Thyroid gland (tissue), 4 donors: ENCODE results near the gene SETBP1. TPM values are rescaled to one million over a fixed set of nuclear protein-coding genes. Genes with fewer than 3 reads are reported as not detected.

Experiments used
- DNase-seq, 2 donors: peaks; one replicate each; pipeline ENCODE4 v3.0.0-alpha.2; 2019
- H3K27ac ChIP-seq, 3 donors: fragments of 200-600 bp; sonication (generic); 1 replicate in 2 of 3; 2 replicates in 1 of 3; pipeline ENCODE4 v1.5.1; 2016 to 2019; ENCODE audit warnings: mild to moderate bottlenecking in 1 of 3, moderate library complexity in 1 of 3
- H3K27me3 ChIP-seq: fragments of 200-600 bp; sonication (generic); one replicate; pipeline ENCODE4 v1.5.1; 2019
- H3K36me3 ChIP-seq, 2 donors: fragments of 200-600 bp; sonication (generic); one replicate each; pipeline ENCODE4 v1.5.1; 2016 to 2019
- H3K4me1 ChIP-seq, 2 donors: fragments of 200-600 bp; sonication (generic); one replicate each; pipeline ENCODE4 v1.5.1; 2017 to 2019
- H3K4me3 ChIP-seq, 3 donors: fragments of 200-600 bp; sonication (generic); replicated peaks in 1 of 3; 1 replicate in 2 of 3; 2 replicates in 1 of 3; pipeline ENCODE4 v1.5.1; 2016; ENCODE audit warnings: mild to moderate bottlenecking in 1 of 3
- H3K9me3 ChIP-seq: fragments of 200-600 bp; sonication (generic); one replicate; pipeline ENCODE4 v1.5.1; 2017
- POLR2A ChIP-seq, 2 donors: fragments of 450-650 bp; IDR thresholded peaks; one replicate each; pipeline ENCODE4 v1.6.1; 2017; ENCODE audit warnings: antibody characterized with exemption in 2 of 2, mild to moderate bottlenecking in 2 of 2, moderate library complexity in 1 of 2
- WGBS, 2 donors: methylation state at CpG; one replicate each; pipeline ENCODE4 v1.1.5; 2017; 5-methylcytosine and 5-hydroxymethylcytosine counted together
- intact Hi-C: fragments of 100-400 bp; cut with DNase I; formaldehyde crosslinking; loops from one replicate; pipeline ENCODE4 v1.15.1; 2023
- total RNA-seq, 4 donors: library from RNA; depleted of rRNA; stranded (reverse); fragments of >200 nt; gene quantifications; one replicate each; pipeline ENCODE4 v1.2.3, GENCODE V29; 2016
- TF ChIP-seq, protein P1 (sequence below), 6 experiments: fragments of 200-600 bp in 3 of 6; fragments of 450-650 bp in 3 of 6; sonication (generic) in 3 of 6; IDR thresholded peaks; one replicate each; pipeline ENCODE4 v1.5.1; 2016 to 2019; ENCODE audit warnings: antibody characterized with exemption in 6 of 6, mild to moderate bottlenecking in 2 of 6, inconsistent platforms in 1 of 6, moderate library complexity in 1 of 6

SETBP1 gene
- total RNA-seq, 4 donors from 2014 or later = 32.1 to 72.0 (median 42.0) TPM

DNA sequence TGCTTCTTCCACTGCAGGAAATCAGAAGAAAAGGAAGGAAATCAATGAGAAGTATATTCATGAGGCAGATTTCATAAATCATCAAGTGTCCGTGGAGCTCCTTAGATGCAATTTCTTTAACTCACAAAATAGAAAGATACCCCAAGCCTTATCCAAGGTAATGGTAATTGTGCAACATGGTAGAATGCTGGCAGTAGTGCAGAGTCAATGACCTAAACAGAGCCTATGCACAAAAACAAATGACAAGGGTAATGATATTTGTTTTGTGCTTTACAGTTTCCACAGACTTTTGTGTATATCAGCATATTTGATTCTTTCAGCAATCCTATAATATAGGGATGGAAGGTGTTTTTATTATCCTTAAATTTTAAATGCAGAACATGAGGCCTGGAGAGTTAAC, 102.7 kb downstream of the SETBP1 start:
- TF ChIP-seq, protein P1, sequence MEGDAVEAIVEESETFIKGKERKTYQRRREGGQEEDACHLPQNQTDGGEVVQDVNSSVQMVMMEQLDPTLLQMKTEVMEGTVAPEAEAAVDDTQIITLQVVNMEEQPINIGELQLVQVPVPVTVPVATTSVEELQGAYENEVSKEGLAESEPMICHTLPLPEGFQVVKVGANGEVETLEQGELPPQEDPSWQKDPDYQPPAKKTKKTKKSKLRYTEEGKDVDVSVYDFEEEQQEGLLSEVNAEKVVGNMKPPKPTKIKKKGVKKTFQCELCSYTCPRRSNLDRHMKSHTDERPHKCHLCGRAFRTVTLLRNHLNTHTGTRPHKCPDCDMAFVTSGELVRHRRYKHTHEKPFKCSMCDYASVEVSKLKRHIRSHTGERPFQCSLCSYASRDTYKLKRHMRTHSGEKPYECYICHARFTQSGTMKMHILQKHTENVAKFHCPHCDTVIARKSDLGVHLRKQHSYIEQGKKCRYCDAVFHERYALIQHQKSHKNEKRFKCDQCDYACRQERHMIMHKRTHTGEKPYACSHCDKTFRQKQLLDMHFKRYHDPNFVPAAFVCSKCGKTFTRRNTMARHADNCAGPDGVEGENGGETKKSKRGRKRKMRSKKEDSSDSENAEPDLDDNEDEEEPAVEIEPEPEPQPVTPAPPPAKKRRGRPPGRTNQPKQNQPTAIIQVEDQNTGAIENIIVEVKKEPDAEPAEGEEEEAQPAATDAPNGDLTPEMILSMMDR (IDR thresholded peaks at IDR 0.05) = no peak
- no peak for TF ChIP-seq POLR2A (IDR thresholded peaks at IDR 0.05)
- no peaks in the 10 kb centered on the region for H3K27me3 ChIP-seq
- DNase-seq = no peak
- intact Hi-C loops = no loop called here
- no peak overlapping the region for H3K27ac ChIP-seq
- no peak overlapping the region for H3K4me3 ChIP-seq
- WGBS, 2 donors = 82 to 90% methylated on average over 1 of the region's 1 CpG
- H3K36me3 ChIP-seq = no peaks in the 10 kb centered on the region
- H3K9me3 ChIP-seq = no peaks in the 10 kb centered on the region
- H3K4me1 ChIP-seq = peaks cover 25 to 34% of the 10 kb centered on the region in 2 donors

DNA sequence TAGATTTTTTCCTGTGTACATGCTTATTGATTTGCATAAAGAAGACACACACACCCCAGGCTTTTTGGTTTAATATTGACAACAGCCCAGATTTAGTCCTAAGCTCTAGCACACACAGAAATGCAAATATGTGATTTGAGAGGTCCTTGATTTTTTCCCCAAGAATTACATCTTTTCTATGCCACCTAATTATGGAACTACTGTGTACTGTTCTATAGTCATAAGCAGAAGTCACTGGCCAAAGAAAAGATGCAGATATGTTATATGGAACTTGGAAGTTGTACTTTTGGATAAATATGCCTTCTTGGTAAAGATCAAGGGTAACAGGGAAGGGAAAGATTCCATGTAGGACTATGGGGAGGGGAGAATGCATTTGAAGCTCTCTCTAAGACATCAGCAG, 105.6 kb downstream of the SETBP1 start:
- no peak for DNase-seq
- TF ChIP-seq POLR2A (IDR thresholded peaks at IDR 0.05) = no peak
- Histone ChIP-seq H3K4me1 (peaks cover 44 to 48% of the 10 kb centered on the region in 2 donors), H3K9me3 (no peaks in the 10 kb centered on the region), H3K4me3 (no peak overlapping the region), H3K27ac (no peak overlapping the region), H3K27me3 (no peaks in the 10 kb centered on the region), H3K36me3 (no peaks in the 10 kb centered on the region)
- intact Hi-C loops = no loop called here

DNA sequence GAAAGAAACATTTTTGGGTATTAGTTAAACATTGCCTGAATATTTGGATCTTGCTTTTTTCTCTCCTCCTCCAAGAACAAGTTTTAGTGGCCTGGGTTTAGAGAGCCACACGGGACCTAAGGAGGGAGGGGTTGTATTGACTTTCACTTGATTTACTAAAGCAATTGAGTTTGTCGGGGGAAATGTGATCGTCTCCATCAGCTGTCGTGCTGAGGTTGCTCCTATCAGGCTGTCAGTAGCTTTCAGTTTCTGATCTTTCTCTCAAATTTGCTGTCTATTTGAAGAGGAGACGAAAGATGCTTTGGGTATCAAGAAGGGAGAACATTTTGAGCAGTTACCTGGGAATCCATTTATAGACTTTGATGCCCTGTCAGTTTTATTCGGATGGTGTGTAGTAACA, 106.0 kb downstream of the SETBP1 start:
- no peaks in the 10 kb centered on the region for H3K9me3 ChIP-seq
- no peak overlapping the region for H3K27ac ChIP-seq
- intact Hi-C loops = no loop called here
- TF ChIP-seq, protein P1 (IDR thresholded peaks at IDR 0.05) = no peak
- no peak for TF ChIP-seq POLR2A (IDR thresholded peaks at IDR 0.05)
- DNase-seq = no peak
- no peaks in the 10 kb centered on the region for H3K36me3 ChIP-seq
- WGBS, 2 donors = 63 to 83% methylated on average over 6 of the region's 6 CpGs
- H3K4me3 ChIP-seq = no peak overlapping the region
- peaks cover 40 to 48% of the 10 kb centered on the region in 2 donors for H3K4me1 ChIP-seq
- H3K27me3 ChIP-seq = no peaks in the 10 kb centered on the region

DNA sequence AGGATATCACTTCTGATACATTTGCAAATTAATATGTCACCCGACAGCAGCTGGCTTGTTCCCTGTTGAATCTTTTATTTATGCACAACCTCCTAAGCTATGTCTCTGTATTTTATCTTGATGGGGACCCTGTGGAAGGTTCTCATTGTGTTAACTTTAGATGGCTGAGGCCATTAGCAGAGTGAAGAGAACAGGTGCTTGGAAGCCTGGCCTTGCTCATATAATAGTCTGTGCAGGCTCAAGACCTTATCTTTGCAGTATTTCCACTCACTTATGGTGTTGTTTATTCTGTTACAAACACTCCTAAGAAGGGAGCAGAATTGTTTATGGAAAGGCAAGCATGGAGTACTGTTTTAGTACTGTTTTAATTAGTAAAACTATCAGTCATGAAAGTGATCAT, 107.6 kb downstream of the SETBP1 start:
- Histone ChIP-seq H3K27ac (peak overlapping the region in 1 of 3 donors; percentile 82), H3K4me3 (no peak overlapping the region), H3K27me3 (no peaks in the 10 kb centered on the region), H3K4me1 (peaks cover 47 to 54% of the 10 kb centered on the region in 2 donors), H3K36me3 (no peaks in the 10 kb centered on the region), H3K9me3 (no peaks in the 10 kb centered on the region)
- no peak for DNase-seq
- TF ChIP-seq POLR2A (IDR thresholded peaks at IDR 0.05) = no peak
- TF ChIP-seq, protein P1 (IDR thresholded peaks at IDR 0.05) = no peak
- WGBS, 2 donors = 91 to 96% methylated on average over 1 of the region's 1 CpG
- intact Hi-C loops = no loop called here

DNA sequence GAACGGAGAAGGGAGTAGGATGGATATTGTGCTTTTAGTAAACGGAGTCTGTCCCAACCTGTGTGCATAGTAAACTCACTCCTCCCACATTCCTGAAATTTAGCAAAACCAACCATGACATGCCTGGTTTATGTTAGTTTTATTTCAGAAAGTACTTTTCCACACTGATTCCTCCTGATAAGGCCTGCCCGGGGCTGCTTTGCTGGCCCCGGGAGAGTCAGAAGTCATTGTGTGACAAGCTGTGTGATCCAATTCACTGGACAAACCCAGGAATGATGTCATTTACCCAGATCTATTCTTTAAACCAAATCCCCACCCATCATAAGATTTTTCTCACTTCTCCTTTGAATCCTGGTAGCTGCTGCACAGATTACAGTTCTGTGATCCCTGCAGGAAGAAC, 109.0 kb downstream of the SETBP1 start:
- intact Hi-C loops = no loop called here
- 9 to 14% methylated on average over 4 of the region's 4 CpGs for WGBS, 2 donors
- TF ChIP-seq, protein P1 (IDR thresholded peaks at IDR 0.05) = no peak
- TF ChIP-seq POLR2A (IDR thresholded peaks at IDR 0.05) = peak in 1 of 2 donors; percentile 53

DNA sequence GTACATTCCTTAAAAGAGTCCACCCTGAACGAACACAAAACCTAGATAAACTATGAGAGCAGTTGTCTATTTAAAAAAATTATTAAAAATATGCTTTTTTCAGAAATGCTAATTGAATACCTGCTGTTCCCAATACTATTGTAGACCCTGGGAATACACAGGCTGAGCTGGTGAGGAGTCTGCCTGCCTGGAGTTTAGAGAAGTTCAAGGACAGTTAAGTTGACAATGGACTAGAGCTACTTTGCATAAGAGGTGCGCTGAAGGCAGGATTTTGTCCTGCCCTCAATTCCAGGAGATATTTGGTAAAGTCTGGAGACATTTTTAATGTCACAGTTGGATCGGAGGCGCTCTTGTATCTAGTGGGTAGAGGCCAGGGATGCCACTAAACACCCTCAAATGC, 110.2 kb downstream of the SETBP1 start:
- Histone ChIP-seq H3K4me1 (peaks cover 47 to 55% of the 10 kb centered on the region in 2 donors), H3K4me3 (no peak overlapping the region), H3K27ac (peak overlapping the region; percentile 51 to 91 (median 82)), H3K9me3 (no peaks in the 10 kb centered on the region), H3K36me3 (no peaks in the 10 kb centered on the region), H3K27me3 (no peaks in the 10 kb centered on the region)
- WGBS, 2 donors = 92 to 96% methylated on average over 4 of the region's 4 CpGs
- intact Hi-C loops = no loop called here
- DNase-seq = no peak
- TF ChIP-seq POLR2A (IDR thresholded peaks at IDR 0.05) = no peak
- TF ChIP-seq, protein P1 (IDR thresholded peaks at IDR 0.05) = no peak

More for the DNA sequence above, 109.0 kb downstream of the SETBP1 start:
- H3K4me1 ChIP-seq = peaks cover 47 to 55% of the 10 kb centered on the region in 2 donors
- no peaks in the 10 kb centered on the region for H3K36me3 ChIP-seq
- H3K27ac ChIP-seq = peak overlapping the region; percentile 51 to 91 (median 82)
- H3K9me3 ChIP-seq = no peaks in the 10 kb centered on the region
- H3K27me3 ChIP-seq = no peaks in the 10 kb centered on the region
- peak; percentile 64 to 69 for DNase-seq
- no peak overlapping the region for H3K4me3 ChIP-seq
